ENCODE results near the gene PDE1A. TPM values are rescaled to one million over a fixed set of nuclear protein-coding genes. Genes with fewer than 3 reads are reported as not detected.

The PDE1A gene
- total RNA-seq, 1 experiment from 2014 or later = not detected

- no peaks in the 10 kb centered on the region for H3K27me3 ChIP-seq (replicated peaks)
- H3K9me3 ChIP-seq (replicated peaks) = no peaks in the 10 kb centered on the region
- H3K27ac ChIP-seq = no peak overlapping the region
- H3K4me1 ChIP-seq (replicated peaks) = no peaks in the 10 kb centered on the region
- no peak for DNase-seq (ENCODE audit: low read depth in 1 of 2, low spot score in 2 of 2)
- H3K36me3 ChIP-seq = no peaks in the 10 kb centered on the region
- no peak overlapping the region for H3K4me3 ChIP-seq
Observed at GRCh38 chr2:182360663-182361260, 66.1 kb downstream of the PDE1A start.

- Histone ChIP-seq H3K27ac (no peak overlapping the region), H3K27me3 (replicated peaks) (no peaks in the 10 kb centered on the region), H3K9me3 (replicated peaks) (no peaks in the 10 kb centered on the region), H3K4me1 (replicated peaks) (no peaks in the 10 kb centered on the region), H3K4me3 (no peak overlapping the region), H3K36me3 (no peaks in the 10 kb centered on the region)
- DNase-seq (ENCODE audit: low read depth in 1 of 2, low spot score in 2 of 2) = no peak
Observed at GRCh38 chr2:182359990-182360662, 66.7 kb downstream of the PDE1A start.

DNA sequence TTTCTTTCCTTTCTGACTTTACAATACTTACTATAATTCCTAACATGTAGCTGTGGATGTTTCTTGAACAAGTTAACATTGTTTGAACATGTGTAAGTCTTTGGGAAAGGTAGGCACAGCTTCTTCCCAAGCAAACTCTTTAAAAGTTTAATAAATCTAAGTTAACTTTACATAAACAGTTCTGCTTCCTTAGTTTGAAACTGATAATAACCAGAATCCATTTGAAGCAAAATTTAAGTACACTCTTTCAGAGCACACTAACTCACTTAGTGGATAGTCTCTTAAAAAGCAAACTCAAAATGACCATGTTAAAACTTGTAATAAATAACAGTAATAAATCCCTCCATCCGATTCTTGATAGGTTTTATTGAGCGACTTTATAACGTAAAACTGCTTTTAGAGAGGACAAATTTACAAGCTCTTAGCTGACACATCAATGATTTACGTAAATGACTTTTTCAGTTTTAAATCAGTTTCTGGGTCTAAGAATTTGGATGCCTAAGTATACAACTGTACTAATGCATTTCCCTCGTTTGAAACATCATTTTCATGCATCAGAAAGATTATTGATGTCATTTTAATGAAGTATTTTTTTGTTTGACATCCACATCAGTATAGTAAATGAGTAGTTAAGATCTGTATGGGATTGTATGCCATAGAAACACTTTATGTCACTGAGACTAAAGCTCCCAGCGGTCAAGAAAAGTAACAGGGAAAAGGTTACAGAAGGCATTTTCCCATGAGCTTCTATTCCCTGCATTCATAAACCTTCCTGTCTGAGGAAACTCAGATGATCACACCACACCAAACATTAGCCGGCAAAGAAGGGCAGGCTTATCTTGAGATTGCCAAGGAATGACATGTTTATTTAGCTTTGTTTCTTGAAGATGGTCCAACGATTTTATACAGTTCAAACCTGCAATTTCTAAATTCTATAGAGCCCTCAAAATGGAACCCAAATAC lies 67.5 kb downstream of the PDE1A start:
- H3K4me1 ChIP-seq (replicated peaks) = no peaks in the 10 kb centered on the region
- no peak overlapping the region for H3K4me3 ChIP-seq
- DNase-seq (ENCODE audit: low read depth in 1 of 2, low spot score in 2 of 2) = no peak
- H3K36me3 ChIP-seq = no peaks in the 10 kb centered on the region
- no peaks in the 10 kb centered on the region for H3K9me3 ChIP-seq (replicated peaks)
- no peak overlapping the region for H3K27ac ChIP-seq
- H3K27me3 ChIP-seq (replicated peaks) = no peaks in the 10 kb centered on the region

DNA sequence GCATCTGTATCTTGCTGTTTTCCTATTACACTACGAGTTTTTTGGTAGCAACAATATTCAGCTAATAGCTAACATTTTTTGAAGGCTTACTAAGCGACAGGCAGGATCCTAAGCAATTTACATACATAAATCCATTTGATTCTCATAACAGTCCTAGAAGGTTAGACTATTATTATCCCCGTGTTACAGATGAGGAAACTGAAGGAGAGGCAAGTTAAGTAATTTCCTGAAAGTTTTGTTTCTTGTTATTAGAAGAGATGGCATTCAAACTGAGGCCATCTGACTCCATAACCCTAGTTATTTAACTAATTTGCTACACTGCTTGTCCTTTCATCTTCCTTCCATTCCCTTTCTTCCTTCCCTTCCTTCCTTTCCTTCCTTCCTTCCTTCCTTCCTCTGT lies 68.2 kb downstream of the PDE1A start:
- H3K27me3 ChIP-seq (replicated peaks) = no peaks in the 10 kb centered on the region
- no peaks in the 10 kb centered on the region for H3K36me3 ChIP-seq
- no peaks in the 10 kb centered on the region for H3K4me1 ChIP-seq (replicated peaks)
- DNase-seq (ENCODE audit: low read depth in 1 of 2, low spot score in 2 of 2) = no peak
- no peaks in the 10 kb centered on the region for H3K9me3 ChIP-seq (replicated peaks)
- no peak overlapping the region for H3K27ac ChIP-seq
- H3K4me3 ChIP-seq = no peak overlapping the region

DNA sequence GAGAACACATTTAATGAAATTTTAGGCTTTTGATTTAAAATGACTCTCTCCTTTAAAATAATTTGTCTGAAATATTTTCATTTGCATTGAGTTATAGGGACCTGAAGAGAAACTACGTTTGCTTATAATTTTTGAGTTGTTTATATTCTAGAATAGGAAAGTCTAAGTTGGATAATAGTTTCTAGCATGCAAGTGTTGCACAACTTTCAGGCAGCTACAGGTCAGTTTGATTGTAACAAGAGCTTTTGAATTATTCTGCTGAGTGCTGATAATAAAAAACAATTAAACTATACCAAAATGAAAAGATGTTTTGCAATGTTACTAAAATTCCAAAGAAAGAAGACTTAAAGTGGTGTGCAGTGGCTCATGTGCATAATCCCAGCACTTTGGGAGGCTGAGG lies 71.0 kb downstream of the PDE1A start:
- no peaks in the 10 kb centered on the region for H3K27me3 ChIP-seq (replicated peaks)
- no peaks in the 10 kb centered on the region for H3K9me3 ChIP-seq (replicated peaks)
- no peaks in the 10 kb centered on the region for H3K36me3 ChIP-seq
- no peak for DNase-seq (ENCODE audit: low read depth in 1 of 2, low spot score in 2 of 2)
- H3K4me1 ChIP-seq (replicated peaks) = no peaks in the 10 kb centered on the region
- H3K27ac ChIP-seq = no peak overlapping the region
- H3K4me3 ChIP-seq = no peak overlapping the region

DNA sequence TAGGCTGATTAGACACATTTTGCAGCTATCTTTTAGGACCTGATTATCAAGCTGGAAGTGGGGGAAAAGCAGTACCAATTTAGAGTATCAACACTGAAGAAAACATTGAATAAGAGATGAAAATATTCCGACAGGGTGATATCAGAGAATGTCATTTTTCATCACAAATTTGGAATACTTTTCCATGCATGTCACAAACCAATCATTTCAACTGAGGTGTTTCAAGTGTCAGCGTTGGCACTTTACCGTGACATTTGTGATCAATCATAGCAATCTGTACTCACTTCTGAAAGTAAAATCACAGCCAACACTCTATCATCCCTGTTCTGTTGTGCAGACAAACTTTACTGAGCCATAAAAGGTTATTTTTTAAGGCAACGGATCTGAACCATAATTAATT lies 75.4 kb downstream of the PDE1A start:
- no peak for DNase-seq (ENCODE audit: low read depth in 1 of 2, low spot score in 2 of 2)
- no peaks in the 10 kb centered on the region for H3K9me3 ChIP-seq (replicated peaks)
- H3K4me3 ChIP-seq = no peak overlapping the region
- no peaks in the 10 kb centered on the region for H3K36me3 ChIP-seq
- no peak overlapping the region for H3K27ac ChIP-seq
- H3K4me1 ChIP-seq (replicated peaks) = no peaks in the 10 kb centered on the region
- H3K27me3 ChIP-seq (replicated peaks) = no peaks in the 10 kb centered on the region

GRCh38 chr2:182349268-182349667 lies 77.6 kb downstream of the PDE1A start:
- DNase-seq (ENCODE audit: low read depth in 1 of 2, low spot score in 2 of 2) = no peak
- Histone ChIP-seq H3K4me3 (no peak overlapping the region), H3K27ac (no peak overlapping the region), H3K4me1 (replicated peaks) (no peaks in the 10 kb centered on the region), H3K9me3 (replicated peaks) (no peaks in the 10 kb centered on the region), H3K36me3 (no peaks in the 10 kb centered on the region), H3K27me3 (replicated peaks) (no peaks in the 10 kb centered on the region)

DNA sequence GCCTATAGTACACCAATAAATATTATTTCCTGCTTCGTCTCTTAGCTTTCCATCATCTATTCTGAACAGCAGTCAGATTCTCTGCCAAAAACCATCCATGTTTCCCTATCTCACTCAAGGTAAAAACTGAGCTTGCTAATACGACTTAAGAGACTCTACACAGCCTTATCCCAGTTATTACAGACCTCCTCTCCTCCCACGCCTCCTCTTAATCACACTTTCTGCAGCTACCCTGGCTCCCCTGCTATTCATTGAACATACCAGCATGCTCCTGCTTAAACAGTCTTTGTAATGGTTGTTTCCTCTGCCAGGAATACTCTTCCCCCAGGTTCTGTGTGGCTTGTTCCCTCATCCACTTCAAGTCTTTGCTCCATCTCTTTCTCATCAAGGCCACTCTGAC lies 81.5 kb downstream of the PDE1A start:
- no peaks in the 10 kb centered on the region for H3K4me1 ChIP-seq (replicated peaks)
- no peak overlapping the region for H3K27ac ChIP-seq
- H3K27me3 ChIP-seq (replicated peaks) = no peaks in the 10 kb centered on the region
- H3K36me3 ChIP-seq = no peaks in the 10 kb centered on the region
- no peak for DNase-seq (ENCODE audit: low read depth in 1 of 2, low spot score in 2 of 2)
- no peaks in the 10 kb centered on the region for H3K9me3 ChIP-seq (replicated peaks)
- no peak overlapping the region for H3K4me3 ChIP-seq

- Histone ChIP-seq H3K27ac (no peak overlapping the region), H3K4me1 (replicated peaks) (no peaks in the 10 kb centered on the region), H3K4me3 (no peak overlapping the region), H3K36me3 (no peaks in the 10 kb centered on the region), H3K9me3 (replicated peaks) (no peaks in the 10 kb centered on the region), H3K27me3 (replicated peaks) (no peaks in the 10 kb centered on the region)
- no peak for DNase-seq (ENCODE audit: low read depth in 1 of 2, low spot score in 2 of 2)
Observed at GRCh38 chr2:182330451-182331305, 96.2 kb downstream of the PDE1A start.

DNA sequence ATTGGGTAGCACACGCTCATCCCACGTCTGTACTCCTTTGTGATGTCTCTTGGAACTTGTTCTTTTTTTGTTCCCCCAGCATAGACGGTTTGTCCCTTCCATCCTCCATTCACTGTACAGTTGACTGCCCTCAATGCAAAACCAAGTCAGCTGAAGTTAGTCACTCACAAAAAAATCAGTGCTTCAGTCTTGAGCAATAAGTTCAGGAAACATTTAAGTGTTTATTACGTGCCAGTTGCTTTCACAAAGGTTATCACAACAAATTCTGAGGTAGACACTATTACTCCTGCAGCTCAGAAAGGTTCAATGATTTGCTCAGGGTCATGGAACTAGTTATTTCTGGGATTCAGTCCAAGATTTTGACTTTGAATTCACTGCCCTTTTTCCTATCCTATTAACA lies 102.2 kb downstream of the PDE1A start:
- no peak for DNase-seq (ENCODE audit: low read depth in 1 of 2, low spot score in 2 of 2)
- H3K27me3 ChIP-seq (replicated peaks) = no peaks in the 10 kb centered on the region
- H3K36me3 ChIP-seq = no peaks in the 10 kb centered on the region
- H3K4me3 ChIP-seq = no peak overlapping the region
- peaks cover under 1% of the 10 kb centered on the region; the same call in 1 of the 2 replicates for H3K4me1 ChIP-seq (replicated peaks)
- H3K9me3 ChIP-seq (replicated peaks) = no peaks in the 10 kb centered on the region
- H3K27ac ChIP-seq = no peak overlapping the region

GRCh38 chr2:182321096-182321495 lies 105.7 kb downstream of the PDE1A start:
- Histone ChIP-seq H3K27ac (no peak overlapping the region), H3K9me3 (replicated peaks) (no peaks in the 10 kb centered on the region), H3K27me3 (replicated peaks) (no peaks in the 10 kb centered on the region), H3K4me1 (replicated peaks) (peaks cover 8% of the 10 kb centered on the region; the same call in 1 of the 2 replicates), H3K36me3 (no peaks in the 10 kb centered on the region), H3K4me3 (no peak overlapping the region)
- DNase-seq (ENCODE audit: low read depth in 1 of 2, low spot score in 2 of 2) = no peak

GRCh38 chr2:182319556-182320505 lies 107.0 kb downstream of the PDE1A start:
- Histone ChIP-seq H3K27ac (no peak overlapping the region), H3K4me1 (replicated peaks) (peaks cover 8% of the 10 kb centered on the region; the same call in 1 of the 2 replicates), H3K36me3 (no peaks in the 10 kb centered on the region), H3K4me3 (no peak overlapping the region), H3K27me3 (replicated peaks) (no peaks in the 10 kb centered on the region), H3K9me3 (replicated peaks) (no peaks in the 10 kb centered on the region)
- no peak for DNase-seq (ENCODE audit: low read depth in 1 of 2, low spot score in 2 of 2)
